HG03457 (cell line): ENCODE data around the gene NRSN1.
"Not testable (repeated sequence)": the region's sequence is repeated elsewhere in the genome, so short reads cannot be mapped to it uniquely, and the experiment has no call there.

Source experiments
- ATAC-seq: cut with Tn5 transposase; IDR thresholded peaks from one replicate; pipeline ENCODE4 v1.9.1; 2021; ENCODE audit warnings: moderate number of reproducible peaks; ENCODE audit not compliant: unreplicated experiment

NRSN1 gene

GRCh38 chr6:24140591-24140990 lies 14.6 kb downstream of the NRSN1 start:
- no peak for ATAC-seq

GRCh38 chr6:24142733-24143132 lies 16.7 kb downstream of the NRSN1 start:
- ATAC-seq, result not testable (repeated sequence)

- ATAC-seq, result no peak
Observed at GRCh38 chr6:24145690-24146131, 19.7 kb downstream of the NRSN1 start.

GRCh38 chr6:24146871-24147270 lies 20.9 kb downstream of the NRSN1 start:
- ATAC-seq, result no peak

GRCh38 chr6:24147511-24148153 lies 21.6 kb downstream of the NRSN1 start:
- no peak for ATAC-seq

GRCh38 chr6:24148154-24148570 lies 22.1 kb downstream of the NRSN1 start:
- no peak for ATAC-seq

- no peak for ATAC-seq
Observed at GRCh38 chr6:24148684-24149083, 22.7 kb downstream of the NRSN1 start.

- ATAC-seq, result no peak
Observed at GRCh38 chr6:24149296-24149695, 23.3 kb downstream of the NRSN1 start.

GRCh38 chr6:24149836-24150235 lies 23.8 kb downstream of the NRSN1 start:
- ATAC-seq, result no peak

- no peak for ATAC-seq
Observed at GRCh38 chr6:24152014-24152413, 26.0 kb downstream of the NRSN1 start.

GRCh38 chr6:24154121-24154520 lies 28.1 kb downstream of the NRSN1 start:
- no peak for ATAC-seq

- ATAC-seq, result no peak
Observed at GRCh38 chr6:24157886-24158285, 31.9 kb downstream of the NRSN1 start.

- no peak for ATAC-seq
Observed at GRCh38 chr6:24183584-24183983, 57.6 kb downstream of the NRSN1 start.

GRCh38 chr6:24186349-24186748 lies 60.3 kb downstream of the NRSN1 start:
- ATAC-seq, result no peak

- ATAC-seq, result no peak
Observed at GRCh38 chr6:24187965-24188577, 62.1 kb downstream of the NRSN1 start.

- ATAC-seq, result no peak
Observed at GRCh38 chr6:24188578-24189080, 62.6 kb downstream of the NRSN1 start.

- ATAC-seq, result no peak
Observed at GRCh38 chr6:24191346-24191745, 65.3 kb downstream of the NRSN1 start.

- no peak for ATAC-seq
Observed at GRCh38 chr6:24193364-24193763, 67.3 kb downstream of the NRSN1 start.

GRCh38 chr6:24194978-24195700 lies 69.1 kb downstream of the NRSN1 start:
- ATAC-seq, result no peak

- ATAC-seq, result no peak
Observed at GRCh38 chr6:24195836-24196597, 70.0 kb downstream of the NRSN1 start.
